ENCODE results near the gene CCDC187.

The CCDC187 gene

GRCh38 chr9:136344544-136345280 lies 40.8 kb upstream of the CCDC187 start:
- peak overlapping the region; percentile 59 to 77 for H3K27ac ChIP-seq
- H3K36me3 ChIP-seq, result peaks cover 0 to 27% (median 15%) of the 10 kb centered on the region in 3 donors
- peaks cover 0 to 41% (median 31%) of the 10 kb centered on the region in 4 donors for H3K4me1 ChIP-seq
- TF ChIP-seq CTCF (IDR thresholded peaks at IDR 0.05), result no peak
- H3K9me3 ChIP-seq, result no peaks in the 10 kb centered on the region
- no peaks in the 10 kb centered on the region for H3K27me3 ChIP-seq
- peak overlapping the region in 1 of 2 donors; percentile 45 for H3K4me3 ChIP-seq
- intact Hi-C loops (cut with DNase I; ENCODE audit: low total_unique reads), result no loop called here
- no peak for DNase-seq

DNA sequence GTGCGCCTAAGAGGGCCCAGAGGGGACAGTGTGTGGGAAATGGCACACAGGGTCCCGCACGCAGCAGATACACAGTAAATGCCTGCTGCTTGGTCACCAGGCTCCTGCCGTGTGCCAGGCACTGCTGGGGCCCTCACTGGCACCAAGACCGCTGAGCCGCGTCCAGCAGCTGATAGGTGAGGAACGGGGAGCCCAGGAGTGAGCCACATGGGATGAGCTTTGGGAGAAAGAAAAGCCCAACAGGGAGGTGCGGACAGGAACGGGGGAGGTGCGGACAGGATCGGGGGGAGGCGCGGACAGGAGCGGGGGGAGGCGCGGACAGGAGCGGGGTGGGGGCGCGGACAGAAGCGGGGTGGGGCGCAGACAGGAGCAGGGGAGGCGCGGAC lies 40.0 kb upstream of the CCDC187 start:
- no peaks in the 10 kb centered on the region for H3K27me3 ChIP-seq
- H3K9me3 ChIP-seq, result no peaks in the 10 kb centered on the region
- peaks cover 0 to 45% (median 31%) of the 10 kb centered on the region in 4 donors for H3K4me1 ChIP-seq
- no peak for DNase-seq
- TF ChIP-seq CTCF (IDR thresholded peaks at IDR 0.05), result no peak
- no peak overlapping the region for H3K27ac ChIP-seq
- intact Hi-C loops (cut with DNase I; ENCODE audit: low total_unique reads), result no loop called here
- H3K4me3 ChIP-seq, result no peak overlapping the region
- H3K36me3 ChIP-seq, result peaks cover 0 to 24% (median 9%) of the 10 kb centered on the region in 3 donors

DNA sequence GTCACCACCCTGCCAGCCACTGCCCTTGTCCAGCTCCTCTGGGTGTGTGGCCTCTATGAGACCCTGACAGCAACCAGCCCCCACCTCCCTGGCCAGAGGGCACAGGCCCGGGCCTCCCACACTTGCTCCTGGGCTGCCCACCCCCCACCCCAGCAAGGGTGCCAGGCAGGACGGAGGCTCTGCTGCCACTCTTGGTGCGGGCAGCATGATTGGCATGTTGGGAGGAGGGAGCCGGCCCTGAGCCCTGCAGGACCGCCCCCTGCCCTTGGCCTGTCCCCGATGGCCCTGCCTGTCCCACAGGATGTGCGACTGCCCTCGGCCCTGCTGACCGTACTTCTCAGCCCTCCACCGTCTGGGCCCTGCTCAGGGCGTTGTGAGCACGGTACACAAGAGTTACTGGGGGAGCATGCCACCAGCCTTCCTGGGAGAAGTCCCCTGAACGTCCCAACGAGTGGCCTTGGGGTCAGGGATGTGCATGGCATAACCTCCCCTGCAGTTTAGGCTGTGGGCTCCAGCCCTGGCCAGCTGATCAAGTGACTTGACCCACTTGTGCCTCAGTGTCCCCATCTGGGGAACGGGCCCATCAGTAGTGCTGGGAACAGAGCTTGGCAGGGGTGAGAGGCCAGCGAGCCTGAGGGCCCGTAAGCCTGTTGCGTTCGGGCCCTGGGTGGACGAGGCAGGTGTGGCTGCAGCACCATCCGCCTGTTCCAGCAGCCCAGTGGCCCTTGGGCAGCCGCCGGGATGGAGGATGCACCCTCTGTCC lies 39.4 kb upstream of the CCDC187 start:
- peaks cover 0 to 25% (median 14%) of the 10 kb centered on the region in 3 donors for H3K36me3 ChIP-seq
- H3K9me3 ChIP-seq, result no peaks in the 10 kb centered on the region
- H3K4me3 ChIP-seq, result peak overlapping the region in 1 of 2 donors; percentile 48
- H3K27me3 ChIP-seq, result no peaks in the 10 kb centered on the region
- H3K27ac ChIP-seq, result peak overlapping the region; percentile 49 to 53
- no peak for TF ChIP-seq CTCF (IDR thresholded peaks at IDR 0.05)
- intact Hi-C loops (cut with DNase I; ENCODE audit: low total_unique reads), result no loop called here
- peaks cover 0 to 45% (median 31%) of the 10 kb centered on the region in 4 donors for H3K4me1 ChIP-seq
- no peak for DNase-seq

DNA sequence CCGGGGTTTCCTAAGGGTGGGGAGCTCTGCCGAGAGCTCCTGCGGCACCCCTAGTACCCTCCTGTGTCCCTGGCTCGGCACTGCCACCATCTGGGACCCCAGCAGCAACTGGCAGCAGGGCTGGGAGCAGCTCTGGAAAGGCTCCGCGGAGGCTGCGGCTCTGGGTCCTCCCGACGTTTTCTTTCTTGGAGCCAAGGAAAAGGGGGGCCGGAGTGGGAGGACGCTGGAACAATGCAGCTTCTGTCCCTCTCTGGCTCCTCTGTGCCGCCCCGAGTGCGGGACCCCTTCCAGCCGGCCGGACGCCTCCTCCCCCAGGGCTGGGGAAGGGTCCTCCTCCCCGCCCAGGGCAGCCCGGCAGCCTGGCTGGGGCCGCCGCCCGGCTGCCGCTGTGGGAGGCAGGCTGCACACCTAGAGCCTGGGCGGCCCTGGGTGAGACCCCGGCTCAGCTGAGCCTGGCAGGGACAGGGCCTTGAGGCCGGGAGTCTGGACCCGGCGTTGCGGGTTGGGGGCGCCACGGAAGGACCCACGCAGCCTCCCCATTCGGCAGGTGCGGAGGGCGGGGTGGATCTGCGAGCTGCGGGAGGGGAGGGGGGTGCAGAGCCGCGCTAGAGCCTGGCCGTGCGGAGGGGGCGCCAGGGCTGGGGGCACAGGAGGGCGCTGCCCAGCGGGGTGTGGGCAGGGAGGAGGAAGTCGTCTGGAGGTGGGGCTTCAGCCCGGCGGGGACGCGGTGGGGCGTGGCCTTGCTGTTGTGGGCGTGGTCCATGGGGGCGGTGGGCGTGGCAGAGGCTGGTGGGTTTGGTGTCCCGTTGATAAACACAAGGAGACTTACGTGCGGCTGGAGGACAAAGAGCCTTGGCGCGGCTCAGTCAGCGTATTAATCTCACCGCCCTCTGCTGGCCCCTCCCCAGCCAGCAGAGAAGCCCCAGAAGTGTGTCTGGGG lies 38.6 kb upstream of the CCDC187 start:
- Histone ChIP-seq H3K4me1 (peaks cover 0 to 45% (median 31%) of the 10 kb centered on the region in 4 donors), H3K27me3 (no peaks in the 10 kb centered on the region), H3K4me3 (peak overlapping the region; percentile 42 to 48), H3K9me3 (no peaks in the 10 kb centered on the region), H3K27ac (peak overlapping the region; percentile 49 to 53), H3K36me3 (peaks cover 0 to 34% (median 17%) of the 10 kb centered on the region in 3 donors)
- TF ChIP-seq CTCF (IDR thresholded peaks at IDR 0.05), result no peak
- peak; percentile 62 to 85 for DNase-seq
- intact Hi-C loops (cut with DNase I; ENCODE audit: low total_unique reads), result no loop called here

GRCh38 chr9:136341769-136342168 lies 37.9 kb upstream of the CCDC187 start:
- peak overlapping the region; percentile 49 to 53 for H3K27ac ChIP-seq
- H3K9me3 ChIP-seq, result no peaks in the 10 kb centered on the region
- no peaks in the 10 kb centered on the region for H3K27me3 ChIP-seq
- H3K4me1 ChIP-seq, result peaks cover 0 to 41% (median 29%) of the 10 kb centered on the region in 4 donors
- H3K4me3 ChIP-seq, result peak overlapping the region in 1 of 2 donors; percentile 48
- intact Hi-C loops (cut with DNase I; ENCODE audit: low total_unique reads), result no loop called here
- no peak for TF ChIP-seq CTCF (IDR thresholded peaks at IDR 0.05)
- H3K36me3 ChIP-seq, result peaks cover 0 to 41% (median 23%) of the 10 kb centered on the region in 3 donors
- DNase-seq, result no peak
